Measurements from ENCODE around the gene HTT.

- TF ChIP-seq, protein P1, sequence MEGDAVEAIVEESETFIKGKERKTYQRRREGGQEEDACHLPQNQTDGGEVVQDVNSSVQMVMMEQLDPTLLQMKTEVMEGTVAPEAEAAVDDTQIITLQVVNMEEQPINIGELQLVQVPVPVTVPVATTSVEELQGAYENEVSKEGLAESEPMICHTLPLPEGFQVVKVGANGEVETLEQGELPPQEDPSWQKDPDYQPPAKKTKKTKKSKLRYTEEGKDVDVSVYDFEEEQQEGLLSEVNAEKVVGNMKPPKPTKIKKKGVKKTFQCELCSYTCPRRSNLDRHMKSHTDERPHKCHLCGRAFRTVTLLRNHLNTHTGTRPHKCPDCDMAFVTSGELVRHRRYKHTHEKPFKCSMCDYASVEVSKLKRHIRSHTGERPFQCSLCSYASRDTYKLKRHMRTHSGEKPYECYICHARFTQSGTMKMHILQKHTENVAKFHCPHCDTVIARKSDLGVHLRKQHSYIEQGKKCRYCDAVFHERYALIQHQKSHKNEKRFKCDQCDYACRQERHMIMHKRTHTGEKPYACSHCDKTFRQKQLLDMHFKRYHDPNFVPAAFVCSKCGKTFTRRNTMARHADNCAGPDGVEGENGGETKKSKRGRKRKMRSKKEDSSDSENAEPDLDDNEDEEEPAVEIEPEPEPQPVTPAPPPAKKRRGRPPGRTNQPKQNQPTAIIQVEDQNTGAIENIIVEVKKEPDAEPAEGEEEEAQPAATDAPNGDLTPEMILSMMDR (IDR thresholded peaks at IDR 0.05 in 8 of 11, conservative IDR thresholded peaks at IDR 0.05 in 3 of 11), result no peak
- no peak for TF ChIP-seq POLR2AphosphoS5 (IDR thresholded peaks at IDR 0.05)
Measured at GRCh38 chr4:3207531-3208037, 133.1 kb downstream of the HTT start.

All from spleen (tissue), 7 donors.